KBM-7 (cell line): ENCODE measurements around the gene DIP2A.
"Not testable (repeated sequence)": the region's sequence is repeated elsewhere in the genome, so short reads cannot be mapped to it uniquely, and the experiment has no call there.

ENCODE experiments used
- DNase-seq: peaks from one replicate; pipeline ENCODE4 v3.0.0-alpha.2; 2015
- in situ Hi-C: fragments of 300-500 bp; cut with MboI; formaldehyde crosslinking; loops from 2 replicates; pipeline ENCODE4 v1.14.3; 2020; ENCODE audit warnings: low sequenced_read_pairs, low pct_unique_long_range_greater_than_20kb, mixed read lengths

The DIP2A gene

GRCh38 chr21:46424621-46425020 is 34.1 kb upstream of the DIP2A start:
- in situ Hi-C loops, result no loop called here
- DNase-seq, result no peak

- in situ Hi-C loops, result no loop called here
- DNase-seq, result no peak
Measured at GRCh38 chr21:46425041-46425440, 33.6 kb upstream of the DIP2A start.

- in situ Hi-C loops, result no loop called here
- no peak for DNase-seq
Measured at GRCh38 chr21:46425571-46425970, 33.1 kb upstream of the DIP2A start.

- DNase-seq, result no peak
- in situ Hi-C loops, result no loop called here
Measured at GRCh38 chr21:46426313-46427046, 32.2 kb upstream of the DIP2A start.

GRCh38 chr21:46427516-46427915 is 31.2 kb upstream of the DIP2A start:
- no peak for DNase-seq
- in situ Hi-C loops, result no loop called here

- DNase-seq, result no peak
- in situ Hi-C loops, result no loop called here
Measured at GRCh38 chr21:46428286-46428685, 30.4 kb upstream of the DIP2A start.

- DNase-seq, result no peak
- in situ Hi-C loops, result no loop called here
Measured at GRCh38 chr21:46428987-46429710, 29.5 kb upstream of the DIP2A start.

GRCh38 chr21:46429754-46430681 is 28.7 kb upstream of the DIP2A start:
- in situ Hi-C loops, result no loop called here
- DNase-seq, result no peak

- no peak for DNase-seq
- in situ Hi-C loops, result no loop called here
Measured at GRCh38 chr21:46431448-46431847, 27.2 kb upstream of the DIP2A start.

GRCh38 chr21:46431884-46432488 is 26.7 kb upstream of the DIP2A start:
- no peak for DNase-seq
- in situ Hi-C loops, result no loop called here

GRCh38 chr21:46433116-46433515 is 25.6 kb upstream of the DIP2A start:
- in situ Hi-C loops, DNase-seq: not testable (repeated sequence)

GRCh38 chr21:46434322-46434958 is 24.3 kb upstream of the DIP2A start:
- DNase-seq, result no peak
- in situ Hi-C loops, result no loop called here

- in situ Hi-C loops, result no loop called here
- no peak for DNase-seq
Measured at GRCh38 chr21:46435786-46436227, 22.9 kb upstream of the DIP2A start.

- in situ Hi-C loops, result no loop called here
- no peak for DNase-seq
Measured at GRCh38 chr21:46436621-46437020, 22.1 kb upstream of the DIP2A start.

GRCh38 chr21:46437096-46437498 is 21.6 kb upstream of the DIP2A start:
- in situ Hi-C loops, result no loop called here
- DNase-seq, result no peak

- in situ Hi-C loops, result no loop called here
- no peak for DNase-seq
Measured at GRCh38 chr21:46437511-46437910, 21.2 kb upstream of the DIP2A start.

- in situ Hi-C loops, result no loop called here
- no peak for DNase-seq
Measured at GRCh38 chr21:46438241-46438640, 20.4 kb upstream of the DIP2A start.

- no peak for DNase-seq
- in situ Hi-C loops, result no loop called here
Measured at GRCh38 chr21:46439906-46440305, 18.8 kb upstream of the DIP2A start.

GRCh38 chr21:46441331-46441730 is 17.4 kb upstream of the DIP2A start:
- no peak for DNase-seq
- in situ Hi-C loops, result no loop called here
